HEK293 (cell line): ENCODE results near the gene TAOK3.

Experiments
- CTCF ChIA-PET: fragments of 350-600 bp; formaldehyde crosslinking; extraction: SDS; loops from one replicate; lab custom pipeline; 2021; ENCODE audit warnings: antibody characterized with exemption; lab: Yijun Ruan, JAX
- POLR2A ChIA-PET: fragments of 300-600 bp; formaldehyde crosslinking; extraction: SDS; loops from one replicate; lab custom pipeline; 2020; ENCODE audit warnings: antibody characterized with exemption, inconsistent platforms; lab: Yijun Ruan, JAX
- H3K27ac ChIP-seq: fragments of 200-500 bp; sonication (Bioruptor generic); 2 replicates; pipeline ENCODE4 v1.5.1; 2014; ENCODE audit warnings: low read depth, low read length, control low read depth, inconsistent platforms; ENCODE audit errors: extremely low read depth
- H3K36me3 ChIP-seq, 2 experiments: fragments of 200-500 bp in 1 of 2; sonication (Bioruptor generic) in 1 of 2; 1 replicate in 1 of 2; 2 replicates in 1 of 2; pipeline ENCODE4 v1.5.1; 2014 to 2017; ENCODE audit warnings: inconsistent platforms in 2 of 2, low read length in 2 of 2; ENCODE audit not compliant: control insufficient read depth in 2 of 2, insufficient read depth in 1 of 2
- H3K4me1 ChIP-seq: fragments of 200-500 bp; sonication (Bioruptor generic); 2 replicates; pipeline ENCODE4 v1.5.1; 2014; ENCODE audit warnings: mild to moderate bottlenecking, low read length, inconsistent platforms; ENCODE audit not compliant: control insufficient read depth, insufficient read depth
- H3K4me3 ChIP-seq: 2 replicates; pipeline ENCODE4 v1.5.1; 2011; ENCODE audit warnings: low read depth, mild to moderate bottlenecking, control low read depth, low read length, moderate library complexity
- H3K9me3 ChIP-seq: fragments of 200-500 bp; sonication (Bioruptor generic); 2 replicates; pipeline ENCODE4 v1.5.1; 2014; ENCODE audit warnings: low read depth, low read length, inconsistent platforms; ENCODE audit not compliant: control insufficient read depth, insufficient read depth
- AEBP2 ChIP-seq: fragments of 450-650 bp; formaldehyde crosslinking; IDR thresholded peaks from 2 replicates; pipeline ENCODE4 v1.5.1; 2016; ENCODE audit warnings: missing biosample characterization, missing genetic modification characterization, borderline replicate concordance
- PRDM1 ChIP-seq: fragments of 450-650 bp; formaldehyde crosslinking; IDR thresholded peaks from 2 replicates; pipeline ENCODE4; 2016; ENCODE audit warnings: missing biosample characterization, missing genetic modification characterization
- PRDM6 ChIP-seq: fragments of 450-650 bp; formaldehyde crosslinking; IDR thresholded peaks from 2 replicates; pipeline ENCODE4 v1.5.1; 2017; ENCODE audit warnings: missing biosample characterization, missing genetic modification characterization
- SCRT2 ChIP-seq: fragments of 450-650 bp; formaldehyde crosslinking; IDR thresholded peaks from 2 replicates; pipeline ENCODE4 v1.5.1; 2016; ENCODE audit warnings: missing biosample characterization, missing genetic modification characterization
- ZBTB1 ChIP-seq: fragments of 450-650 bp; formaldehyde crosslinking; IDR thresholded peaks from 2 replicates; pipeline ENCODE4 v1.5.1; 2016; ENCODE audit warnings: missing biosample characterization, missing genetic modification characterization
- ZBTB44 ChIP-seq: fragments of 450-650 bp; IDR thresholded peaks from 2 replicates; pipeline ENCODE4 v1.5.1; 2018; ENCODE audit warnings: missing biosample characterization, mild to moderate bottlenecking, missing genetic modification characterization
- ZEB2 ChIP-seq: fragments of 450-650 bp; formaldehyde crosslinking; IDR thresholded peaks from 2 replicates; pipeline ENCODE4 v1.5.1; 2016; ENCODE audit warnings: missing biosample characterization, missing genetic modification characterization
- ZNF112 ChIP-seq: fragments of 450-650 bp; formaldehyde crosslinking; IDR thresholded peaks from 2 replicates; pipeline ENCODE4 v1.5.0; 2017; ENCODE audit warnings: missing biosample characterization, missing genetic modification characterization
- ZNF132 ChIP-seq: fragments of 450-650 bp; formaldehyde crosslinking; IDR thresholded peaks from 2 replicates; pipeline ENCODE4 v1.5.1; 2017; ENCODE audit warnings: missing biosample characterization, missing genetic modification characterization, borderline replicate concordance
- ZNF169 ChIP-seq: fragments of 450-650 bp; formaldehyde crosslinking; IDR thresholded peaks from 2 replicates; pipeline ENCODE4 v1.5.1; 2016; ENCODE audit warnings: missing biosample characterization, missing genetic modification characterization
- ZNF175 ChIP-seq: fragments of 450-650 bp; formaldehyde crosslinking; IDR thresholded peaks from 2 replicates; pipeline ENCODE4 v1.5.1; 2016; ENCODE audit warnings: missing biosample characterization, missing genetic modification characterization
- ZNF221 ChIP-seq: fragments of 450-650 bp; formaldehyde crosslinking; IDR thresholded peaks from 2 replicates; pipeline ENCODE4 v1.5.1; 2017; ENCODE audit warnings: missing biosample characterization, missing genetic modification characterization, borderline replicate concordance
- ZNF513 ChIP-seq: fragments of 450-650 bp; IDR thresholded peaks from 2 replicates; pipeline ENCODE4 v1.5.1; 2018; ENCODE audit warnings: missing biosample characterization, missing genetic modification characterization
- ZNF639 ChIP-seq: fragments of 450-650 bp; formaldehyde crosslinking; IDR thresholded peaks from 2 replicates; pipeline ENCODE4 v1.5.1; 2016; ENCODE audit warnings: missing biosample characterization, missing genetic modification characterization
- ZNF701 ChIP-seq: fragments of 450-650 bp; formaldehyde crosslinking; IDR thresholded peaks from 2 replicates; pipeline ENCODE4 v1.5.1; 2016; ENCODE audit warnings: missing biosample characterization, missing genetic modification characterization
- ZNF776 ChIP-seq: fragments of 450-650 bp; formaldehyde crosslinking; IDR thresholded peaks from 2 replicates; pipeline ENCODE4 v1.5.0; 2017; ENCODE audit warnings: missing biosample characterization, missing genetic modification characterization, borderline replicate concordance

TAOK3 gene

GRCh38 chr12:118317729-118318128 lies 55.0 kb downstream of the TAOK3 start (continued):
- TF ChIP-seq SCRT2 (tag by site-specific recombination) (no peak), ZNF701 (tag by site-specific recombination) (no peak), ZNF112 (tag by site-specific recombination) (no peak), AEBP2 (tag by site-specific recombination) (no peak), ZNF221 (no peak), ZEB2 (tag by site-specific recombination) (no peak), ZNF169 (tag by site-specific recombination) (no peak), ZBTB44 (tag by site-specific recombination) (no peak), ZNF639 (tag by site-specific recombination) (no peak)

- 0 out of 2 replicates have a peak, but pooled peaks cover 6% of the 10 kb centered on the region for H3K4me1 ChIP-seq
- no peak overlapping the region for H3K4me3 ChIP-seq
- ChIA-PET CTCF (no interaction called here), POLR2A (no interaction called here)
- H3K27ac ChIP-seq = no peak overlapping the region
- no peaks in the 10 kb centered on the region for H3K36me3 ChIP-seq
- TF ChIP-seq PRDM1 (tag by site-specific recombination) (peak; percentile 86), ZNF776 (tag by site-specific recombination) (no peak)
- no peaks in the 10 kb centered on the region for H3K9me3 ChIP-seq
Measured at GRCh38 chr12:118315821-118316220, 56.9 kb downstream of the TAOK3 start.

GRCh38 chr12:118312578-118312977 lies 60.1 kb downstream of the TAOK3 start:
- Histone ChIP-seq H3K9me3 (no peaks in the 10 kb centered on the region), H3K27ac (no peak overlapping the region), H3K36me3 (no peaks in the 10 kb centered on the region), H3K4me3 (no peak overlapping the region), H3K4me1 (0 out of 2 replicates have a peak, but pooled peaks cover 6% of the 10 kb centered on the region)
- POLR2A ChIA-PET = no interaction called here
- CTCF ChIA-PET = interaction anchor here (1.0 to 1.6 kb wide), 3 partner anchors 20 to 65 kb away, joined by 3 to 5 read pairs (median 3); partner anchors contain the start of gene SUDS3
- no peak for TF ChIP-seq ZNF513 (tag by site-specific recombination)
- TF ChIP-seq ZBTB1 (tag by site-specific recombination) = no peak
- no peak for TF ChIP-seq ZNF132
- peak; percentile 28; the same call in 1 of the 2 replicates for TF ChIP-seq PRDM6
- TF ChIP-seq ZNF175 (tag by site-specific recombination) = no peak
